ENCODE measurements around the gene FARS2. TPM values are rescaled to one million over a fixed set of nuclear protein-coding genes. Genes with fewer than 3 reads are reported as not detected.

Gene FARS2
- polyA plus RNA-seq, 1 of the 3 experiments (the other 2 are of a cell fraction), result 12.5 TPM

GRCh38 chr6:5439749-5440148, 178.4 kb downstream of the FARS2 start (continued):
- TF ChIP-seq USF1 (IDR thresholded peaks at IDR 0.05; ENCODE audit: borderline replicate concordance, low read depth) (no peak), JUND (IDR thresholded peaks at IDR 0.05) (no peak), REST (IDR thresholded peaks at IDR 0.05; ENCODE audit: low read depth, low read length) (no peak)

- Histone ChIP-seq H3F3A (replicated peaks; ENCODE audit: insufficient read depth) (no peaks in the 10 kb centered on the region), H3K36me3 (replicated peaks in 1 of 2; ENCODE audit: control insufficient read depth in 1 of 2, insufficient read depth in 2 of 2, low read length in 1 of 2) (peaks cover 0 to 6% of the 10 kb centered on the region in 2 experiments), H2AFZ (ENCODE audit: low read depth) (no peak overlapping the region), H3K27ac (ENCODE audit: low read depth in 2 of 2, low read length in 1 of 2) (no peak overlapping the region), H3K79me2 (ENCODE audit: insufficient read depth) (no peaks in the 10 kb centered on the region), H3K4me3 (ENCODE audit: low read depth in 2 of 2, low read length in 1 of 2) (no peak overlapping the region), H3K4me1 (ENCODE audit: control insufficient read depth in 1 of 2, insufficient read depth in 2 of 2, low read depth in 1 of 2, low read length in 1 of 2) (peaks cover 0 to 3% of the 10 kb centered on the region in 2 experiments; a peak in 1 of 4 replicates), H3K9me2 (no peaks in the 10 kb centered on the region), H3K9me3 (peaks cover 6% of the 10 kb centered on the region; the same call in 1 of the 2 replicates), H4K20me1 (ENCODE audit: insufficient read depth) (no peaks in the 10 kb centered on the region), H3K27me3 (ENCODE audit: insufficient read depth) (no peaks in the 10 kb centered on the region), H3K9ac (no peak overlapping the region), H3K4me2 (no peak overlapping the region)
- ChIA-PET CTCF (no interaction called here), POLR2A (no interaction called here)
- 85% methylated on average over 2 of the region's 2 CpGs for WGBS (ENCODE audit: low lambda C conversion rate)
- DNase-seq, result no peak
- TF ChIP-seq FOSL2 (IDR thresholded peaks at IDR 0.05; ENCODE audit: borderline replicate concordance, low read depth), result no peak
- no peak for TF ChIP-seq ELF1 (IDR thresholded peaks at IDR 0.05)
- TF ChIP-seq FOXM1 (IDR thresholded peaks at IDR 0.05; ENCODE audit: low read depth), result no peak
- no peak for TF ChIP-seq RAD21 (IDR thresholded peaks at IDR 0.05; ENCODE audit: low read length)
- no peak for TF ChIP-seq POLR2AphosphoS5 (IDR thresholded peaks at IDR 0.05; ENCODE audit: low read depth, low read length)
Measured at GRCh38 chr6:5442319-5442718, 181.0 kb downstream of the FARS2 start.

GRCh38 chr6:5442916-5443315, 181.6 kb downstream of the FARS2 start:
- DNase-seq, result no peak
- CTCF ChIA-PET, result interaction anchor here (1.1 kb wide), 2 partner anchors 28 to 40 kb away, joined by 3 to 4 read pairs; no protein-coding TSS in a partner anchor
- no peaks in the 10 kb centered on the region for H4K20me1 ChIP-seq (ENCODE audit: insufficient read depth)

More at GRCh38 chr6:5442916-5443315, 181.6 kb downstream of the FARS2 start:
- H3K9me2 ChIP-seq, result no peaks in the 10 kb centered on the region
- H3K9ac ChIP-seq, result no peak overlapping the region
- TF ChIP-seq CTCF (IDR thresholded peaks at IDR 0.05) (no peak), SMC3 (IDR thresholded peaks at IDR 0.05; ENCODE audit: low read depth, low read length) (no peak)
- POLR2A ChIA-PET, result no interaction called here
- no peaks in the 10 kb centered on the region for H3K27me3 ChIP-seq (ENCODE audit: insufficient read depth)
- H3K36me3 ChIP-seq (replicated peaks in 1 of 2; ENCODE audit: control insufficient read depth in 1 of 2, insufficient read depth in 2 of 2, low read length in 1 of 2), result no peaks in the 10 kb centered on the region
- H3K9me3 ChIP-seq, result no peaks in the 10 kb centered on the region
- H2AFZ ChIP-seq (ENCODE audit: low read depth), result no peak overlapping the region
- H3F3A ChIP-seq (replicated peaks; ENCODE audit: insufficient read depth), result no peaks in the 10 kb centered on the region
- no peaks in the 10 kb centered on the region for H3K79me2 ChIP-seq (ENCODE audit: insufficient read depth)
- peaks cover 0 to 3% of the 10 kb centered on the region in 2 experiments; a peak in 1 of 4 replicates for H3K4me1 ChIP-seq (ENCODE audit: control insufficient read depth in 1 of 2, insufficient read depth in 2 of 2, low read depth in 1 of 2, low read length in 1 of 2)
- H3K4me2 ChIP-seq, result no peak overlapping the region
- no peak overlapping the region for H3K4me3 ChIP-seq (ENCODE audit: low read depth in 2 of 2, low read length in 1 of 2)
- WGBS (ENCODE audit: low lambda C conversion rate), result 84% methylated on average over 2 of the region's 2 CpGs
- H3K27ac ChIP-seq (ENCODE audit: low read depth in 2 of 2, low read length in 1 of 2), result no peak overlapping the region
